ENCODE data around the gene SPRR2F. TPM values are rescaled to one million over a fixed set of nuclear protein-coding genes. Genes with fewer than 3 reads are reported as not detected.

The SPRR2F gene
- total and polyA plus RNA-seq, 2 of the 4 experiments (the other 2 are of a cell fraction), result not detected

- Histone ChIP-seq H3K9ac (ENCODE audit: low read depth, low read length) (no peak overlapping the region), H3K14ac (replicated peaks; ENCODE audit: low read depth, low read length) (no peak overlapping the region), H2BK20ac (ENCODE audit: low read depth, low read length) (no peak overlapping the region), H3K4ac (ENCODE audit: low read depth, low read length) (no peak overlapping the region), H3K27ac (ENCODE audit: insufficient read depth, low read length) (no peak overlapping the region), H4K91ac (ENCODE audit: insufficient read depth, low read depth, low read length) (no peak overlapping the region), H4K20me1 (ENCODE audit: insufficient read depth, low read length) (no peaks in the 10 kb centered on the region), H3K4me2 (ENCODE audit: low read depth, low read length) (no peak overlapping the region), H3K79me1 (ENCODE audit: low read depth in 1 of 2, low read length in 2 of 2) (no peaks in the 10 kb centered on the region), H3K9me3 (ENCODE audit: control insufficient read depth, insufficient read depth, low read length) (no peaks in the 10 kb centered on the region), H2AK9ac (replicated peaks; ENCODE audit: low read depth, low read length, poor library complexity) (no peak overlapping the region), H4K5ac (ENCODE audit: low read depth, low read length) (no peak overlapping the region), H3K4me1 (ENCODE audit: control insufficient read depth, insufficient read depth, low read length) (no peaks in the 10 kb centered on the region), H3K9me1 (ENCODE audit: insufficient read depth, low read length) (no peaks in the 10 kb centered on the region), H3K56ac (ENCODE audit: extremely low read depth, insufficient read depth, low read length) (no peak overlapping the region), H3K36me3 (ENCODE audit: control insufficient read depth, insufficient read depth, low read length) (no peaks in the 10 kb centered on the region), H2BK15ac (ENCODE audit: low read depth, low read length) (no peak overlapping the region), H3K4me3 (ENCODE audit: insufficient read depth, low read depth, low read length) (no peak overlapping the region), H4K8ac (ENCODE audit: low read depth in 2 of 2, low read length in 2 of 2) (no peak overlapping the region), H2BK120ac (ENCODE audit: low read depth, low read length) (no peak overlapping the region), H3K23ac (ENCODE audit: low read depth, low read length) (no peak overlapping the region), H2AFZ (replicated peaks; ENCODE audit: low read length, poor library complexity) (no peak overlapping the region), H2AK5ac (ENCODE audit: low read depth, low read length) (no peak overlapping the region), H3K18ac (ENCODE audit: low read depth, low read length) (no peak overlapping the region), H3K27me3 (ENCODE audit: control insufficient read depth, insufficient read depth, low read length) (no peaks in the 10 kb centered on the region), H2BK5ac (ENCODE audit: low read depth, low read length, poor library complexity, severe bottlenecking) (no peak overlapping the region)
- intact Hi-C loops (cut with micrococcal nuclease) (no loop called here), dilution Hi-C loops (cut with HindIII; ENCODE audit: low sequenced_read_pairs, unreplicated experiment) (no loop called here), in situ Hi-C loops (cut with MboI; ENCODE audit: low sequenced_read_pairs) (no loop called here)
- BruUV-seq (replicated peaks), result no TSS peak
- ChIA-PET CTCF (no interaction called here), POLR2A (ENCODE audit: unreplicated experiment) (no interaction called here)
- ATAC-seq (ENCODE audit: low read depth), result no peak
- DNase-seq, result no peak
- TF ChIP-seq BHLHE40 (IDR thresholded peaks at IDR 0.05; ENCODE audit: low read depth, low read length), result no peak
- no CpG with 5 or more reads among the region's 3 CpGs for WGBS, 2 experiments (ENCODE audit: extremely low coverage in 2 of 2, insufficient read length in 1 of 2)
Observed at GRCh38 chr1:153141377-153141776, 28.1 kb upstream of the SPRR2F start.

Data from IMR-90 (cell line).